ENCODE results near the gene ACSM6.

Gene ACSM6

DNA sequence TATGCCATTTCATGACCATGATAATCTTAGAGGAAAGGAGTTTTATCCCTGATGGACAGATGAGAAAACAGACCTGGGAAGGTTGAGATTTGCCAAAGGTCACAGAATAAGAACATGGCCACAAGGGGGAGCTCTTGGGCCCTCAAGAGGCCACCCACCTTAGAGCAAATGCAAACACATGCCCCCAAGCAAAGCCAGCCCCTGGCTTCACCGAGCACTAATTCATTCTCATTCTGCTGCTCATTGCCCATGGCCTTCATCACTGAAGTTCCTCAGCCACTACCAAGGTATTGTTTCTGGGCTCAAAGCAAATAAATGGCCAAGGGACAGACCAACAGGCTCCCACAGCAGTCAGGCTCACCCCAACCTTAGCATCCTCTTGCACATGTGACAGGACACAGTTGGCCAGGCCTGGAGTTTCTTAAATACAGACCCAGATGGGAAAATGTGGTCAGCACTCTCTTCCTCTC, 52.6 kb downstream of the ACSM6 start:
- DNase-seq (ENCODE audit: low spot score): peak; percentile 57

DNA sequence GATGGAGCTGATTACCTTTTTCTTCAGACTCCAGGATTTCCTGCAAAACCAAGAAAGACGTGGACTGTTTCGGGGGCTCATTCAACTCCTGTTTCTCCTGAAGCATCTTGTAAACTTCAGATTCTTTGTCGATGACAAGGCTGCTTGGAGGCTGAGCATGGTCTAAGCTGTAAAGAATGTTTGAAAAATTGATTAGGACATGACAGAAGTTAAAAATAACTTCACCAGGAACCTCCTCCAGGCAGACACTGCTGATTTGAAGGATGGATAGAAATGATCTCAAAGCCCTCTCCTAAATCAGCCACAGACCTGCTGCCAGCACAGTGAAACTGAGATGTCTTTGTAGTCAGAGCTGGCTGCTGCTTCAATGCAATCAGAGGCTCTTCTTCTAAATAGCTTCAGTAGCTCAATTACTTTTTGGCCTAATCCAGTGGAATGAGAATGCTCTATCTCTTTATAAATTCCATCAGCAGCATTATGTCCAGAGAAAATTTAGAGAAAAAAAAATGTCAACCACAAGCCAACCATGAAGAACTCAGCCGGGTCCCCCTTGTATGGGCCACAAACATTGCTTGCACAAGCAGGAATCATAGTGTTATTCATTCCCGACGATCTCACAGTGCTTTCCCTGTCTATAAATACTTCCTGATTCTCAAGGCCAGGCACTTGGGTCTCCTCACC, 53.3 kb downstream of the ACSM6 start:
- DNase-seq (ENCODE audit: low spot score): peak; percentile 66

DNA sequence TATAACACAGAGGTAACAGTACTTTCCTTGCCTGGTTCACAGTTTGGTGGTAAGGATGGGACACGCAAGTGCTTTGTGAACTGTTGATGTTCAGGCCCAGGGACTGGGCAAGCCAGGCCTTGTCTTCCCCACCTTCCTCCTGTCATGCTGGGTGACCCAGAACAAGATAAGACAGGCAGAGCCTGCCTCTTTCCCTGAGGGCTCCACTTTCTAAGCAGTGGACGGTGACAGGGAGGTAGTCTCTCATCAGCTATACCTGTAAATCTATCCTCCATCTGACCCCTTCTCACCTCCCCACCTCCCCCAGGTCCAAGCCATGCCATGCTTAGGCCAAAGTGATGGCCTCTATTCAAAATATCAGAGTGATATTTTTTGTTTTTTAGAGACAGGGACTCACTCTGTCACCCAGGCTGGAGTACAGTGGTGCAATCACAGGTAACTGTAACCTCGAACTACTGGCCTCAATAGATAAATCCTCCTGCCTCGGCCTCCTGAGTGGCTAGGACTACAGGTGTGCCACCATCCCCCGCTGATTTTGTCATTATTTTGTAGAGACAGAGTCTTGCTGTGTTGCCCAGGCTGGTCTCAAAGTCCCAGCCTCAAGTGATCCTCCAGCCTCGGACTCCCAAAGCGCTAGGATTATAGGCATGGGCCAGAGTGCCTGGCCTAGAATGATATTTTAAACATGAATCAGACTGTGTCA, 54.0 kb downstream of the ACSM6 start:
- no peak for DNase-seq (ENCODE audit: low spot score)

DNA sequence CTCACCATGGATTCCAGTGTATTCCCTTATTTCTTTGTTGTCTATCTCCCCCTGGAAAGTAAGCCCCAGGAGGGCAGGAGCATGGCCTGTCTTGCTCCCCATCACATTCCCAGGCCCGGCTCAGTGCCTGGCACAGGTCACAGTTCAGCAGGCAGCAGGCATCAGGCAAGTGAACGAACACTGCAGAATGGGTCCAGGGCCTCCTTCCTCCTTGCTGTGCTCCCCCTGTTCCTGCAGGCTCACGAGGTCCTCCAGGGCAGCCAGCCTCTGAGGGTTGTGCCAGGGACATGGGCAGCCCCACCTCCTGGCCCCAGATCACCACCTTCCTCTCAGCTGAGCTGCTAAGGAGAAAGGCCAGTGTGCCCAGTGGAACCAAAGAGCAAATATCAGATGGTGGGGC, 55.0 kb downstream of the ACSM6 start:
- no peak for DNase-seq (ENCODE audit: low spot score)

DNA sequence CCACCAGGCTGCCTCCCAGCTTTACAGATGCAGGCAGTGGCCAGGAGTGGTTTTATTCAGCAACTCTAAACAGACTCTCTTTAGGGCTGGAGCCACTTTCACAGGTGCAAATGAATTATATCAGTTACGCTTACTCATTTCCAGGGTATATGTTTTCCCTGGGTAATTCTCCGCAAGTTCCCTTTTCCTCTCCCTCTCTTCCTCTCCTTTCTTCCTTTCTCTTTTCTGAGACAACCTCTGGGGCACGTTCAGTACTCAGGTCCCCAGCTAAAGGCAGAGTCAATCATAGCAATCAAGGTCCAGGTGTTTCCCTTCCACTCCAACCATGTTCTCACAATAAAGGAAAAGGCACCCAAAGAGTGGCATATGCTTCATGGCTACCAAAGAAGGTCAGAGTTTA, 55.4 kb downstream of the ACSM6 start:
- no peak for DNase-seq (ENCODE audit: low spot score)

- no peak for DNase-seq (ENCODE audit: low spot score)
Measured at GRCh38 chr10:95250856-95251255, 56.8 kb downstream of the ACSM6 start.

- DNase-seq (ENCODE audit: low spot score): no peak
Measured at GRCh38 chr10:95253007-95253406, 59.0 kb downstream of the ACSM6 start.

GRCh38 chr10:95253686-95254085, 59.6 kb downstream of the ACSM6 start:
- no peak for DNase-seq (ENCODE audit: low spot score)

- no peak for DNase-seq (ENCODE audit: low spot score)
Measured at GRCh38 chr10:95254629-95255028, 60.6 kb downstream of the ACSM6 start.

- no peak for DNase-seq (ENCODE audit: low spot score)
Measured at GRCh38 chr10:95256268-95256667, 62.2 kb downstream of the ACSM6 start.

DNA sequence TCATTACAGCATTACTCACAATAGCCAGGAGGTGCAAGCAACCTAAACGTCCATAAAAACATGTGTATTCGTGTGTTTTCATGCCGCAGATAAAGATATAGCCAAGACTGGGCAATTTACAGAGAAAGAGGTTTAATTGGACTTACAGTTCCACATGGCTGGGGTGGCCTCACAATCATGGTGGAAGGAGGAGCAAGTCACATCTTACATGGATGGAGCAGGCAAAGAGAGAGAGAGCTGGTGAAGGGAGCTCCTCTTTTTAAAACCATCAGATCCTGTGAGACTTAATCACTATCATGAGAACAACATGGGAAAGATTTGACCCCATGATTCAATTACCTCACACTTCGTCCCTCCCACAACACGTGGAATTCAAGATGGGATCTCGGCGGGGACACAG, 63.8 kb downstream of the ACSM6 start:
- DNase-seq (ENCODE audit: low spot score): no peak

GRCh38 chr10:95260397-95260881, 66.4 kb downstream of the ACSM6 start:
- DNase-seq (ENCODE audit: low spot score): peak; percentile 78

- no peak for DNase-seq (ENCODE audit: low spot score)
Measured at GRCh38 chr10:95260909-95261552, 67.0 kb downstream of the ACSM6 start.

- no peak for DNase-seq (ENCODE audit: low spot score)
Measured at GRCh38 chr10:95261926-95262325, 67.9 kb downstream of the ACSM6 start.

DNA sequence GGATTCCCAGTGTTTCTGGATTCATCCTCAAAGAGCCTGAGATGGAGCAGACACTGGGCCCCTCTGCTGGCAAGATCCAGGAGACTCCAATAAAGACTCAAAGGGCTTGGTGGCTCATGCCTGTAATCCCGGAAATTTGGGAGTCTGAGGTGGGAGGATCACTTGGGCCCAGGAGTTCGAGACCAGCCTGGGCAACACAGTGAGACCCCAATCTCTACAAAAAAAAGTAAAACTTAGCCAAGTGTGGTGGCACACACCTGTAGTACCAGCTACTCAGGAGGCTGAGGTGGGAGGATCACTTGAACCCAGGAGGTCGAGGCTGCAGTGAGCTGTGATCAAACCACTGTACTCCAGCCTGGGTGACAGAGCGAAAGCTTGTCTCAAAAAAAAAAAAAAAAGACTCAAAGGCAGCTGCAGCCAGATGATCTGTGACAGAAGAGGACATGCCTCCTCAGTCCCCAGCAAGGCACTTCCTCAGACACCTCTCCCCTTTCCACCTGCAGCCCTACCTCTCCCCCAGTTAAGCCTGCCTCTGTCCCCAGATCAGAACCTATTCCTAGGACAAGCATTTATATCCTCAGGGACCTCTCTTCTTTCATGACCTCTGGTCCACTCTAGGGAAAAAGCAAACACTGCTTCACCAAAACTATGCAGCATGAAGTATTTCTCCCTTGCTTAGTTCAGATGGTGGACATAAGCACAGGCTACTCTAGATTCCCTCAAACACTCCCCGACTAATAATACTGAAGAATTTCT, 68.9 kb downstream of the ACSM6 start:
- DNase-seq (ENCODE audit: low spot score): no peak

- no peak for DNase-seq (ENCODE audit: low spot score)
Measured at GRCh38 chr10:95263864-95264226, 69.8 kb downstream of the ACSM6 start.

- no peak for DNase-seq (ENCODE audit: low spot score)
Measured at GRCh38 chr10:95264227-95265051, 70.4 kb downstream of the ACSM6 start.

- DNase-seq (ENCODE audit: low spot score): no peak
Measured at GRCh38 chr10:95265572-95265971, 71.5 kb downstream of the ACSM6 start.

GRCh38 chr10:95266674-95267095, 72.6 kb downstream of the ACSM6 start:
- DNase-seq (ENCODE audit: low spot score): peak; percentile 69

DNA sequence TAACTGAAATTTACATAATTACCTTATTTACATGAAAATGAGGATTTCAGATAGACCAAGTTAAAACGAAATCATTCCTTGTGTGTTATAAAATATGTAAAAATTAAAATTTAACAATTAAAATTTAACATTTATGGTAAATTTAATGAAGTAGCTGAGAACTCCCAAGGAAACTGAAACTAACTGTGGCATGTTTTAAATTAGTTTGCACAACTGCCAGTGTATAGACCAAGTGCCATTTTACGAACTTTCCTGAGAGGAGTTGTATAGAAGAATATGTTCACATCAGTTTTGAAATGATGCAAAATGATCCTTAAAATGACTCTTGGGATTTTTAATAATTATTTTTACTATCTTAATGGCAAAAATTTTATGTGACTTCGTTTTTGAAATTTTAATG, 73.2 kb downstream of the ACSM6 start:
- no peak for DNase-seq (ENCODE audit: low spot score)

DNA sequence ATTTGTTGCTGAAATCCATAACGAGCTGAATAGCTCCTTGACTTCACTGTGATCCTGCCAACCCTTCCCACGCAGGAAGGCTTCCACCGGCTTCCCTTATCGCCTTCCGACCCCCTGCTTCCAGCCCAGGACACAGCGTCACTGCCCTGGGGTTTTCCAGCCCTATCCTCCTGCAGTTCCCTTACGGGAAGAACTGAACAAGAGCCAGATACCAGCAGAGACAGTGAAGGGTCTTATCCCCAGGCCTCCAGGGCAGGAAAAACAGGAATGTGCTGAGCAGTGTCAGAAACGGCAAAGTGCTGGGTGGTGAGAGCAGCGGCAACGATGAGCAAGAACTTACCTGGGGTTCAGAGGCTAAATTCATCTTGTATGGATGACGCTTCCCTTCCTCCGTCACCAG, 74.4 kb downstream of the ACSM6 start:
- no peak for DNase-seq (ENCODE audit: low spot score)
